HCT116 (cell line): ENCODE data around the gene DFFA. TPM values are rescaled to one million over a fixed set of nuclear protein-coding genes. Genes with fewer than 3 reads are reported as not detected.

Experiments used
- ATAC-seq: fragments of 200-7000 bp; cut with Tn5 transposase; 2 replicates; pipeline ENCODE4 v1.9.1; 2020; ENCODE audit warnings: mild to moderate bottlenecking, moderate library complexity
- BruUV-seq: library from RNA; stranded (reverse); fragments of 400-500 nt; replicated peaks from 2 replicates; lab custom pipeline; 2021; lab: Mats Ljungman, UMichigan
- CTCF ChIA-PET: fragments of 300-600 bp; sonication (Branson Sonifier 250); formaldehyde crosslinking; loops from one replicate; lab custom pipeline; 2021; ENCODE audit warnings: antibody characterized with exemption; lab: Charles Lee
- POLR2A ChIA-PET: fragments of 300-600, 350-600 bp; sonication (Branson Sonifier 250); formaldehyde crosslinking; loops from one replicate; lab custom pipeline; 2021; ENCODE audit warnings: antibody characterized with exemption; lab: Charles Lee
- RAD21 ChIA-PET, 2 experiments: fragments of 300-600 bp; sonication (Branson Sonifier 250); formaldehyde crosslinking; loops; one replicate each; lab custom pipeline; 2023; ENCODE audit warnings: low total read pairs in 2 of 2; ENCODE audit not compliant: uncharacterized antibody in 2 of 2, unreplicated experiment in 2 of 2, low non-redundant PET in 1 of 2; lab: Charles Lee
- DNase-seq: peaks from one replicate; pipeline ENCODE4 v3.0.0-alpha.2; 2010; ENCODE audit warnings: low read depth, low spot score
- H2AFZ ChIP-seq: fragments of 200-600 bp; shearing (Covaris generic), sonication (generic); 2 replicates; pipeline ENCODE4 v1.6.1; 2017; ENCODE audit warnings: low read depth, mixed run types, mixed read lengths, antibody characterized with exemption, low read length; ENCODE audit not compliant: poor library complexity, severe bottlenecking
- H3K27ac ChIP-seq: 2 replicates; pipeline ENCODE4 v1.5.1; 2012; ENCODE audit warnings: low read depth, low read length
- H3K27me3 ChIP-seq: fragments of 200-600 bp; sonication (generic); 2 replicates; pipeline ENCODE4 v1.6.1; 2016; ENCODE audit warnings: mixed run types, low read length, mixed read lengths; ENCODE audit not compliant: insufficient read depth
- H3K36me3 ChIP-seq, 2 experiments: fragments of 200-500 bp in 1 of 2; fragments of 200-600 bp in 1 of 2; sonication (Bioruptor generic) in 1 of 2; sonication (generic) in 1 of 2; 2 replicates each; pipeline versions ENCODE4 v1.5.1 to v1.6.1; 2014 to 2016; ENCODE audit warnings: low read length in 2 of 2, inconsistent platforms in 1 of 2, mixed read lengths in 1 of 2, mixed run types in 1 of 2; ENCODE audit not compliant: insufficient read depth in 2 of 2, control insufficient read depth in 1 of 2
- H3K4me1 ChIP-seq, 2 experiments: fragments of 200-600 bp in 1 of 2; sonication (generic) in 1 of 2; 2 replicates each; pipeline versions ENCODE4 v1.5.1 to v1.6.1; 2012 to 2017; ENCODE audit warnings: low read length in 2 of 2, inconsistent platforms in 1 of 2, mild to moderate bottlenecking in 1 of 2, mixed read lengths in 1 of 2, mixed run types in 1 of 2, moderate library complexity in 1 of 2; ENCODE audit not compliant: insufficient read depth in 2 of 2, control insufficient read depth in 1 of 2
- H3K4me2 ChIP-seq: fragments of 200-600 bp; sonication (generic); 2 replicates; pipeline ENCODE4 v1.6.1; 2017; ENCODE audit warnings: mixed run types, low read length, mixed read lengths
- H3K4me3 ChIP-seq, 2 experiments: fragments of 200-600 bp in 1 of 2; sonication (generic) in 1 of 2; replicated peaks in 1 of 2; 2 replicates each; pipeline ENCODE4 v1.5.1; 2011 to 2016; ENCODE audit warnings: low read length in 2 of 2, control low read depth in 1 of 2, low read depth in 1 of 2, mild to moderate bottlenecking in 1 of 2, mixed read lengths in 1 of 2, mixed run types in 1 of 2
- H3K79me2 ChIP-seq: fragments of 200-600 bp; sonication (generic); 2 replicates; pipeline ENCODE4 v1.6.1; 2017; ENCODE audit warnings: mild to moderate bottlenecking, mixed run types, low read length, moderate library complexity, mixed read lengths; ENCODE audit not compliant: insufficient read depth
- H3K9ac ChIP-seq: fragments of 200-600 bp; sonication (generic); 2 replicates; pipeline ENCODE4 v1.6.1; 2016; ENCODE audit warnings: low read length, mixed read lengths
- H3K9me2 ChIP-seq: fragments of 200-600 bp; sonication (generic), shearing (Covaris generic); 2 replicates; pipeline ENCODE4 v1.6.1; 2017; ENCODE audit warnings: mixed run types, mild to moderate bottlenecking, moderate library complexity; ENCODE audit not compliant: insufficient read depth
- H3K9me3 ChIP-seq, 2 experiments: fragments of 200-500 bp in 1 of 2; fragments of 200-600 bp in 1 of 2; sonication (Bioruptor generic) in 1 of 2; sonication (generic) in 1 of 2; 2 replicates each; pipeline ENCODE4 v1.6.1; 2014 to 2017; ENCODE audit warnings: low read length in 2 of 2, mixed read lengths in 2 of 2, inconsistent platforms in 1 of 2, low read depth in 1 of 2, mild to moderate bottlenecking in 1 of 2, mixed run types in 1 of 2, moderate library complexity in 1 of 2; ENCODE audit not compliant: control insufficient read depth in 1 of 2, insufficient read depth in 1 of 2
- H4K20me1 ChIP-seq: fragments of 200-600 bp; sonication (generic), shearing (Covaris generic); 2 replicates; pipeline ENCODE4 v1.6.1; 2017; ENCODE audit warnings: mixed run types, mild to moderate bottlenecking, moderate library complexity; ENCODE audit not compliant: insufficient read depth
- CEBPB ChIP-seq: IDR thresholded peaks from 2 replicates; pipeline ENCODE4 v1.6.1; 2012; ENCODE audit warnings: low read depth
- FOSL1 ChIP-seq: IDR thresholded peaks from 2 replicates; pipeline ENCODE4 v1.6.1; 2012; ENCODE audit warnings: low read depth
- JUND ChIP-seq: IDR thresholded peaks from 2 replicates; pipeline ENCODE4 v1.6.1; 2012
- MAX ChIP-seq: IDR thresholded peaks from 2 replicates; pipeline ENCODE4 v1.6.1; 2012
- POLR2A ChIP-seq: IDR thresholded peaks from 2 replicates; pipeline ENCODE4 v1.7.0; 2011; ENCODE audit warnings: borderline replicate concordance; ENCODE audit not compliant: insufficient read depth, insufficient read length; ENCODE audit errors: extremely low read depth
- RAD21 ChIP-seq: IDR thresholded peaks from 2 replicates; pipeline ENCODE4 v1.6.1; 2012; ENCODE audit warnings: low read depth, mild to moderate bottlenecking
- SP1 ChIP-seq: IDR thresholded peaks from 2 replicates; pipeline ENCODE4 v1.6.1; 2012; ENCODE audit warnings: low read depth
- ZFX ChIP-seq: fragments of 450-650 bp; IDR thresholded peaks from 2 replicates; pipeline ENCODE4 v1.6.1; 2017
- ZNF274 ChIP-seq: fragments of 200-500 bp; sonication (Bioruptor generic); IDR thresholded peaks from 2 replicates; pipeline ENCODE4 v1.6.1; 2014; ENCODE audit warnings: mild to moderate bottlenecking, low read depth, low read length, inconsistent platforms
- intact Hi-C: fragments of 100-400 bp; cut with micrococcal nuclease; formaldehyde crosslinking; loops from 2 replicates; pipeline ENCODE4 v1.10.0; 2022
- total RNA-seq: library from RNA; stranded (reverse); gene quantifications from one replicate; pipeline ENCODE4 v1.2.1, GENCODE V29; 2021; ENCODE audit not compliant: unreplicated experiment

Gene DFFA
- total RNA-seq, 1 experiment from 2014 or later, result 67.7 TPM

- H2AFZ ChIP-seq, result no peak overlapping the region
- RAD21 ChIA-PET, result no interaction called here
- no peaks in the 10 kb centered on the region for H3K9me3 ChIP-seq
- no peaks in the 10 kb centered on the region for H3K9me2 ChIP-seq
- peak overlapping the region; percentile 21 for H3K9ac ChIP-seq
- DNase-seq (peak; percentile 24), ATAC-seq (peak; percentile 57)
- intact Hi-C loops, result no loop called here
- POLR2A ChIA-PET, result no interaction called here
- CTCF ChIA-PET, result interaction anchor here (0.8 to 1.8 kb wide), 3 partner anchors 16 to 357 kb away, joined by 3 to 5 read pairs (median 5); no protein-coding TSS in a partner anchor
- peaks cover 3% of the 10 kb centered on the region; the same call in 1 of the 2 replicates for H4K20me1 ChIP-seq
- BruUV-seq, result no TSS peak
- H3K4me2 ChIP-seq, result peak overlapping the region; percentile 65
- no peak overlapping the region; the same call in 1 of the 2 replicates for H3K27ac ChIP-seq
- peaks cover 78% of the 10 kb centered on the region for H3K79me2 ChIP-seq
- H3K27me3 ChIP-seq, result no peaks in the 10 kb centered on the region
- peaks cover 17 to 30% of the 10 kb centered on the region in 2 experiments for H3K4me1 ChIP-seq
- H3K4me3 ChIP-seq, result peak overlapping the region in 1 of 2 experiments; percentile 13; a peak in 2 of 4 replicates
- H3K36me3 ChIP-seq, result no peaks in the 10 kb centered on the region
- TF ChIP-seq MAX (peak; percentile 34; the same call in 1 of the 2 replicates), RAD21 (no peak), SP1 (no peak), FOSL1 (peak; percentile 39), POLR2A (no peak), CEBPB (no peak), ZFX (no peak), ZNF274 (no peak), JUND (peak; percentile 43; the same call in 1 of the 2 replicates)
Measured at GRCh38 chr1:10510520-10511493, 38.5 kb upstream of the DFFA start.
